GM06990 (cell line): ENCODE results near the gene REC114.

Source experiments
- DNase-seq: peaks from one replicate; pipeline ENCODE4 v3.0.0-alpha.2; 2011; ENCODE audit not compliant: insufficient read length; ENCODE audit errors: extremely low read depth
- H3K27me3 ChIP-seq: replicated peaks from 2 replicates; pipeline ENCODE4 v1.6.0; 2011; ENCODE audit warnings: low read length; ENCODE audit not compliant: control insufficient read depth, insufficient read depth
- H3K36me3 ChIP-seq: 2 replicates; pipeline ENCODE4 v1.5.1; 2011; ENCODE audit warnings: low read length; ENCODE audit not compliant: control insufficient read depth, insufficient read depth
- H3K4me3 ChIP-seq: replicated peaks from 2 replicates; pipeline ENCODE4 v1.5.1; 2011; ENCODE audit warnings: low read depth, mild to moderate bottlenecking, control low read depth, low read length
- TF ChIP-seq, protein P1 (sequence below): IDR thresholded peaks from 2 replicates; pipeline ENCODE4 v1.5.1; 2011; ENCODE audit warnings: low read length, control low read depth, mild to moderate bottlenecking, inconsistent platforms; ENCODE audit not compliant: insufficient read depth, poor library complexity, severe bottlenecking

The REC114 gene

DNA sequence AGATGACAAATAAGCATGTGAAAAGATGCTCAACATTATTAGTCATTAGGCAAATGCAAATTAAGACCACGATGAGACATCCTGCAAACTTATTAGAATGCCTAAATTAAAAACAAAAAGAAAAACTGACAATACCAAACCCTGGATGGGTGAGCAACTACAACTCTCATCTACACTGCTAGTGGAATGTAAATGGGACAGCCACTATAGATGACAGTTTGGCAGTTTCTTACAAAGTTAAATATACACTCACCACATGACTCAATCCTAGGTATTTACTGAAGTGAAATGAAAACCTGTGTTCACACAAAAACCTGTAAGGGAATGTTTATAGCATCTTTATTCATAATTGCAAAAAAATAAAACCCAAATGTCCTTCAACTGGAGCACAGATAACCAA lies 115.6 kb downstream of the REC114 start:
- Histone ChIP-seq H3K36me3 (peaks cover 7% of the 10 kb centered on the region), H3K27me3 (no peaks in the 10 kb centered on the region), H3K4me3 (no peak overlapping the region)
- DNase-seq = no peak
- TF ChIP-seq, protein P1, sequence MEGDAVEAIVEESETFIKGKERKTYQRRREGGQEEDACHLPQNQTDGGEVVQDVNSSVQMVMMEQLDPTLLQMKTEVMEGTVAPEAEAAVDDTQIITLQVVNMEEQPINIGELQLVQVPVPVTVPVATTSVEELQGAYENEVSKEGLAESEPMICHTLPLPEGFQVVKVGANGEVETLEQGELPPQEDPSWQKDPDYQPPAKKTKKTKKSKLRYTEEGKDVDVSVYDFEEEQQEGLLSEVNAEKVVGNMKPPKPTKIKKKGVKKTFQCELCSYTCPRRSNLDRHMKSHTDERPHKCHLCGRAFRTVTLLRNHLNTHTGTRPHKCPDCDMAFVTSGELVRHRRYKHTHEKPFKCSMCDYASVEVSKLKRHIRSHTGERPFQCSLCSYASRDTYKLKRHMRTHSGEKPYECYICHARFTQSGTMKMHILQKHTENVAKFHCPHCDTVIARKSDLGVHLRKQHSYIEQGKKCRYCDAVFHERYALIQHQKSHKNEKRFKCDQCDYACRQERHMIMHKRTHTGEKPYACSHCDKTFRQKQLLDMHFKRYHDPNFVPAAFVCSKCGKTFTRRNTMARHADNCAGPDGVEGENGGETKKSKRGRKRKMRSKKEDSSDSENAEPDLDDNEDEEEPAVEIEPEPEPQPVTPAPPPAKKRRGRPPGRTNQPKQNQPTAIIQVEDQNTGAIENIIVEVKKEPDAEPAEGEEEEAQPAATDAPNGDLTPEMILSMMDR = no peak

DNA sequence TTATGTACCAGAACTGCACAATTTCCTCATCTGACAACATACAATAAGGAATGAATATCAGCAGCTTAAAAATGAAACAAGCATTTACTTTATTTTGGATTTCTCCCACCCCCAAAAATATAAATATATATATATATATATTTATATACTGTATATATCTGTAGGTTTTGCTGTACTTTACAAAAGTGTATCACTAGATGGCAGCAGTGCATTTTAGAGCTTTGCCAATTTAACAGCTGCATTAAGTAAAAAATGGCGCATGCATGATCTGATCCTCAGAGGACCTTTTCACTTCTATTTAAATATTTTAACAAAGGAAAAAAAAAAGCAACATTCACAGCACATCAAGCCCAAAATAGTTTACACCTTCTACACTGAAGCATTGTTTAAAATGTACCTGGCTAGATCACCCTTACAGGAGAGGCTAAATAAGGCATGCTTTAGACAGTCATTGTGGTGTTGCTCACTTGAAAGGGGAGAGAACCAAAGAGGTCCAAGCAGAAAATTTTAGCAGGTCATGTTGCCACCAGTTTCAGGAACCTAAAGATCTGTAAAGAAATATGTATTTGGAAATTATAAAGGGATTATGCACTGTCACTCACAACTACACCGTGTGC lies 117.6 kb downstream of the REC114 start:
- Histone ChIP-seq H3K4me3 (no peak overlapping the region), H3K27me3 (no peaks in the 10 kb centered on the region), H3K36me3 (peaks cover 10% of the 10 kb centered on the region)
- DNase-seq = peak; percentile 20
- TF ChIP-seq, protein P1 = peak; percentile 47

DNA sequence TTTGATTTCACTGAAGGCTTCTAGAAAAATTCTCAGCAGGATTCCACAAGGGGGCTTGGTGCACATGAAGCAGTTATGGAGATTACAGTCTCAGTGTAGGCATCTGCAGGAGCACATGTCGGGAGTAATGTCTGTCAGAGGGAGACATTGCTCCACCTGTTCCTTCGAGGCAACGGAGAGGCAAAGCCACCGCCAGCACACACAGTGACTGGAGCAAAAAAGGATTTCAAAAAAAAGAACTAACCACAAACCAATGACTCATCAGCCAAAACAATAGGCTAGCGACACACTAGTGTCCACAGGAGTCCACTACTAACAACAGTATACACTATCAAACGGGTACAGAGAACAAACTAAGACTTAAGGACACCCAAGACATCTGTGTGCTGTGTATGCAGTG lies 121.3 kb downstream of the REC114 start:
- DNase-seq = no peak
- no peaks in the 10 kb centered on the region for H3K27me3 ChIP-seq
- H3K36me3 ChIP-seq = peaks cover 23% of the 10 kb centered on the region
- TF ChIP-seq, protein P1 = no peak
- H3K4me3 ChIP-seq = no peak overlapping the region

DNA sequence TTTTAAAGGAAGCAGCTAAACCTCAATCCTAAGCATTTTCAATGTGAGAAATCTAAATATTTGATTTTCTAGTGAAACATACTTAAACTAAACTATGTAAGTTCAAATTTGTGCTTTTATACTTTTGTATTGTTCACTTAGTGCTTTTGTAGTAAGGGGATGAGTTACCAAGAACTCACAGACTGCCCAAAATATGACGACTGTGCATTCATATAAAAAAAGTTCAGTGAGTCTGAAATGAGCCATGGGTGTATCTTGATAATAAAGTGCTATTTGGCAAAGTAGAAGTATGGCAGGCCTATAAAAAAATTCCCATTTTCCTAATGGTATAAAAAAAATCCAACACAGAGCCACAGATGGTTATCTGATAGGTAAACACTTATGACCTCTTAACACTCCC lies 124.1 kb downstream of the REC114 start:
- Histone ChIP-seq H3K36me3 (peaks cover 32% of the 10 kb centered on the region), H3K27me3 (no peaks in the 10 kb centered on the region), H3K4me3 (no peak overlapping the region)
- TF ChIP-seq, protein P1 = no peak
- DNase-seq = no peak

DNA sequence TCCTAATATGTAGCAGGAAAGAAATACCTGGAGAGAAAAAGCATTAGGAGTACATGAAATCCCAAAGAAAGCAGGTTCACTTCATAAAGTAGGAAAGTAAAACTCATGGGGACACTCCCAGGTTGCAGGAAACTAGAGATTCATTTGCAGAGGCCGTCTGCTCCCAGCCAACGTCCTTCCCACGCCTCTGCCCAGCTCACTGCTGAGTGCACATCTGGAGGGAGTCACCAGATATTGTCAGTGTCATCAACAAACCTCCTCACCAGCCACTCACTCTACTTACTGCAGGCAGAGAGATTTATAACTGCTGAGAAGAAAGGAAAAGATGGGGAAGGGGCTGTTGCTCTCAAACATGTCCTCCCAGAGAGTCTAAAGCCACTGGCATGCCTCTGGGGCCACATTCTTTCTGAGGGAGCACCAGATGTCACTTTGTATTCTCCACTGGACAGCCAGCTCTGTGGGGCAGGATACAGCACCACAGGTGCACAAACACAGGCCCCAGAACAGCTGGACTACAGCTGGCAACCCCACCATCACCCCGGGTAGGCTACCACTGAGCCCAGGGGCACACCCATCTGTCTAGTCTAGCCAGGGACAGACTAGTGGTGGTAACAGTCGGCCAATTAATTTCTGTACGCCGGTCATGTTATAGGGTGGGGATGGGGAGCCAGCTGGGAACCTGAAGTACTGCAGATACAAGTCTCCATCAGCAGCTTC lies 125.8 kb downstream of the REC114 start:
- no peaks in the 10 kb centered on the region for H3K27me3 ChIP-seq
- DNase-seq = no peak
- peaks cover 30% of the 10 kb centered on the region for H3K36me3 ChIP-seq
- TF ChIP-seq, protein P1 = no peak
- no peak overlapping the region for H3K4me3 ChIP-seq
